Measurements from ENCODE around the gene RFC1.
"Not testable (repeated sequence)": the region's sequence is repeated elsewhere in the genome, so short reads cannot be mapped to it uniquely, and the experiment has no call there.

RFC1 gene

DNA sequence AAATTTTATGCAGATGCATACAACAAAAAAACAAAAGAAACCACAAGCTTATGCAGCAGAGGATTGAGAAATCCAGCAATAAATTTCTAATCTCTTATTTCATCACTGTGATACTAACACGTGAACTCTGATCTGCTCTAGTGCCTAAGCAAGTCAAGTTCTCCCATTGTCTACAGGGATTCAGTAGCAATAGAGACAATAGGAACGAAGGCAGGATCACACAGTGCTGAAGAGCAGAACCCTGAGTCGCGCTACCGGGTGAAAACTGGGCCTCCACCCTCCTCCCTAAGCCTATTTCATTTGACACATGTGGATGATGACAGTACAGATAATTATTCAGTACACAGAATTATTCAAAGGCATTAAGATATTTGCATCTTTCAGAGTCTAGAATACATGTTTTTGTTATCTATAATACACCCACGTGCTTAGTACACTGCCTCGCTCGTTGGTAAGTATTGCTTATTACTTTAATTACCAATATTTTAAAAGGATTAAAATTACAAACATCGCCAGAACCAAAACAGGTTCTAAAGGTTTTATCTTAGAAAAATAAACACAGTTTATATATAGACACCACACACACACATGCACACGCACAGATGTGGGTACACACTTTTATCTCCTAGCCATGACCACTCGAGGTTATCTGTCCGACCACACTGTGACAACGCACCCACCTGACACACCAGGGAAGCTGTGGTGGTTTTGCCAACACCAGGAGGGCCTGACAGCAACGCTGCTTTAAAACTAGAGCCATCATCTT lies 60.1 kb downstream of the RFC1 start:
- DNase-seq, result no peak

DNA sequence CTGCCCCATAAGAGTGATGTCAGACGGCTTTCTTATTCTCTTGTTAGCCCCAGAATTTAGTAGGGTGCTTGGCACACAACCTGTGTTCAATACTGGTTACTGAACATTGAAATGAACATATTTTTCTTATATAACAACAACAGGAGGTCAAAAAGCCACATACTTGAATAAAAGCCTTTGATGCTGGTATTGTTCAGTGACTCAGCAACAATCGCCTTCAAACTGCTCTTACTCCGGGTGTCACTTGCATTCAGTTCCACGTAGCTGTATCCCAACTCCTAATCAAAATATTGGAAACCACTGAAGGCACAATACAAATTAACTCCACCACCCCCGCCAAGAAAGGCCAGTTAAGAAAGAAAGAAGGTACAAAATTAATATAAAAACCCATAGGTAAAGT lies 61.5 kb downstream of the RFC1 start:
- no peak for DNase-seq

DNA sequence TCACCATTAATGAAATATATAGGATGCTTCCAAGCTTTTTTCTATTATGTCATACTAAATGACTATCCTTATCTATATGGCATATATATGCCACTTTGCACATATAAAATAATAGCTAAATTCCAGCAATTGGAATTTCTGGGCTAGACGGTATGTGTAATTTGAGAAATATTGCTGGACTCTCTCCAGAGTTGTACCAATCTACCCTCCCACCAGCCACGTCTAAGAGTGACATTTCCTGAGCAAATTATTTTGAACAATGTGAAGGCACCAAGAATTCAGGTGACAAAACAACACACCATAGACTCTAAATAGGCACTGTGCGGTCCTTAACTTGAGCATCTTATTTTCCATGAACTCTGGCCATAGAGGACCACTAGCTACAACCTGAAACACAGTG lies 62.3 kb downstream of the RFC1 start:
- no peak for DNase-seq

DNA sequence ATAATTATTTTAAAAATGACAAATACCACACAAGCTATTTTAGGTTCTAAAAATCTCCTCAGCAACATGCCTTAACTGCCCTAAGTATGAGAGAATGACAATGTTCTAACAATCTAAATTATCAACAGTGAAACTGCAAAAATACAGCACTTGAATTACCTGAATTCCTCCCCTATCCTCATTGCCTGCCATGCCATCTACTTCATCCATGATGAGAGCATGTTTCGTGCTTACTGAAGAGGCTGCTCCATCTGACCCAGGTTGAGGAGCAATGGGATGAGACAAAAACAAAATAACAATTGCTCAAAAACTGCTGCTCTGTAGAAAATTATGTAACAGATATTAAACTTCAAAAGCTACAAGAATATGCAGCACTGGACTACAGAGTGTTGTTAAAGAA lies 63.3 kb downstream of the RFC1 start:
- DNase-seq, result no peak

DNA sequence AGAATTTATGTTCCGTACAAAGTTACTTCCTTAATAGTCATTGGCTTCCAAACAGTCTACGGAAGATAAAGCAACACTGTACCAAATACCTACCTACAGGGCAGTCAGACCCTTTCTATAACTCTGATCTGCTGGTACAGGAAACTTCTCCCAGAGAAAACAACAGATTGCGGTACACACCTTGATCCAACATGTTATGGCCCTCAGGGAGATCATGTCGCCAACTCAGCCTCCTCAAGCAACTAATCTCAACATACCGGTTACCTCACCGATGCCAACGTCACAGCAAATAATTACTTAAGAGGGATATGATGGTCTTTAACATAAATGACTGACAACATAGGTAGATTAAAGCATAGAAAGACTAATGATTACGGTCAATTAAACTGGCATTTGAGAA lies 70.4 kb downstream of the RFC1 start:
- no peak for DNase-seq

DNA sequence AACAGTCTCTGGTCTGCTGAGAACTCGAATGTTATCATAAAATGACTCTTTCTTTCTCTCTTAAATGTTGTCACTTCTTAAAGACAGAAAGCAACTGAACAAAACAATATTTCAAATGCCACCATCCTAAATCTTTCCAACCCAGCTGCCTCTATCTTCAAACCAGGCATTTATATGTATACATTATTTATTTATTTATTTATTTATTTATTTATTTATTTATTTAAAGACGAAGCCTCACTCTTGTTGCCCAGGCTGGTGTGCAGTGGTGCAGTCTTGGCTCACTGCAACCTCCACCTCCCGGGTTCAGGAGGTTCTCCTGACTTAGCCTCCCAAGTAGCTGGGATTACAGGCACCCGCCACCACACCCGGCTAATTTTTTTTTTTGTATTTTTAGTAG lies 73.7 kb downstream of the RFC1 start:
- DNase-seq, result not testable (repeated sequence)

DNA sequence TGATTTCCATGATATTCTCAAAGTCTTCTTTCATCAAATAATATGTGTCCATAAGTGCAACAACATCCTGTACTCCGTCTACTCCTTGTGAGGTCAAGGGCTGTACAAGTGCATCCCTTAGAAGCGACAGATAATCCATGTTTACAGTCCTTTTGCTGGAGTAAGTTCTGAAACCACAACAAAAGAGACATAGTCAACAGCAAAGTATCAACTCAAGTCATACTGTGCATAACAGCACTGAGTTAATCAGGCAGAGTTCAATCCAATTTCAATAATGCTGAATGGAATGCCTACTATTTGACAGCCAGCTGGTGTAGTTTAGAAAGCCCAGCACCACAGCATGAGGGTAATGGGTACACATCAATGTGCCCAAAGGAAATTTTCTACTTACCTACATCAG lies 74.5 kb downstream of the RFC1 start:
- DNase-seq, result no peak

DNA sequence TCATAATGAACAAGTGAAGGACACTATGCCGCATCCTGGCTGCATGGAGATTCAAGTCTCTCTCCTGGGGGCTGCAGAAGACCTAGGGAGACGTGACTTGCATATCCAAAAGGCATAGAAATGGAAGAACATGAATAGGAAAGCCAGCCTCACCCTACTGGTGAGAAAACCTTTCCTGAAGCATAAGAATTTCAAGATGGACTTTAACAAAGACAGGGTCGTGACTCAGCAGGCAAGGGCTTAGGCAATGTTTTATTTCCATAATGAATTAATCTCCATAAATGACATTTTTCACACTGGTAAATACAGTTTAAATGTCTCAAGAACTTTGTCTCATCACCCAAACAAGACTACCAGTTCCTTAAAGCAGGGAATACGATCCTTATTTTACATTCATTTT lies 78.9 kb downstream of the RFC1 start:
- no peak for DNase-seq

DNA sequence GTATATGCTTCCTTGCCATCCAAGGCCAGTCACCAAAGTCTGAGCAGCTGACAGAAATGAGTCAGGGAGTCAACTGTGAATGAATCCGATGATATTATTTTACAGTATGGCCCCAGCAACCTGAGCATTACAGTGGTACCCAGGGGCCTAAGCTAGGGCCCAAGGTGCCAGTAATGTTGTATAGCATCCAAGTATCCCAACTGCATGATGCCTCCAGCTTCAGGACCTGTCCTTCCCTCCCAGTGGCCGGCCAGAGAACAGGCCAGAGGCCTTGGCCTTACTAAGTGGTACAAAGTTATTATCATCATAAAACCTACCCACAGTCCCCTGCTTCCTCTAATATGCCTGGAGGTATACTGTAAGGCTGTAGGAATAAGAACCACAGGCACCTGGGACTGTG lies 79.9 kb downstream of the RFC1 start:
- DNase-seq, result no peak

DNA sequence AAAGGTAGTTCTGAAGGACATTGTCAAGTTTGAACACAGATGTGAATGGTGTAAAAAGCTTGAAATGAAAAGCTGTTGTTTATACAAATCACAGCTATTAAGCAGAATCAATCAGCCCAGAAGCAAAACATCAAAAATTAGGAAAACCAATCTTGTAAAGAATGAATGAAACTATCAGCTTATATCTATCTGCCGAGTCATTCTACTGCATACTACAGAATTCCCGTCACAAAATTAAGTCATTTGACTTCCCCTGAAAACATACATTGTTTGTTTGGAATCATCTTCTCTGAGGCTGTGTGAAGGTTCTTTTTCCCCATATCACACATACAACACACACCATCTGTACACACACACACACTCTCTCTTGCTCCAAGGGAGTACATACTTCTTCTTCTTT lies 80.3 kb downstream of the RFC1 start:
- no peak for DNase-seq

DNA sequence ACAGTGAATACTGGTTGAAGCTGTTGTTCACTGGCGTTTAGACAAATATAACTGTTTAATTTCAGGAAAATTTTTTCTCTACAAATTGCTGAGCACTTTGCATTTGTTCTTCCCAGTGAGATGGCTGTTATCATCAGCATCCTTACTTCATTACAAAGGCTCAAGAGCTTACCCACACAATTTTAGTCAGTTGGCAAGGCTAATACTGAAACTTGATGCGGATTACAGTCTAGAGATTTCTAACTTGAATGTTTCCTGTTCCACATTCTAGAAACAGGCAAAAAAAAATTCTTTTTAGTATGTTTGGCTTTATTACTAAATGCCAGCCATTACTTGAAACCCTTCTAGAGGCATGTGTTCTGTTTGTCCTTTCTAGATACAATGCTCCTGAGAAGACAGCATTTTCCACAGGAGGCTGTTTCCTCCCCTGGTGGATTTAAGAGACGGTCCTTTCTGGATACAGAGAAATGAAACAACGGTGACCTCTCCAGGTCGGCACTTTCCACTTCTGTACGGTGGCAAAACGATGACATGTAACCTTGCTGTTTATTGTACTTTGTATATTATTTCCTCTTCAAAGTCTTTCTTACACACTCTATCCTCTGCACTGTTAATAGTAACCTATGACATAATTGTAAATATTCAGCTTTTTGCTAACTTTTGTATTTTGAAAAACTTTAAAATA lies 80.9 kb downstream of the RFC1 start:
- no peak for DNase-seq

DNA sequence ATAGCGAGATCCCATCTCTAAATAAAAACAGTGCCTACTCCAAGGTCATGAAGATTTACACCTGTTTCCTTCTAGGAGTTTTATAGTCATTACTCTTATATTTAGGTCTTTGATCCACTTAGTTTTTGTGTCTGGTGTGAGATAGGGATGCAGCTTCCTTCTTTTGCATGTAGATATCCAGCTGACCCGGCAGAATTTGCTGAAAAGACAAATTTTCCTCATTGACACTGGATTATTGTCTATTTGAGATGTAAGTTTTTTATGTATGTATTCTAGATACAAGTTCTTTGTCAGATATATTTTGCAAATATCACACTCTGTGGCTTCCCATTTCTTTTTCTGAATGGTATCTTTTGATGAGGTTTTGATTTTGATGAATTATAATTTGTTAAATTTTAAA lies 85.4 kb downstream of the RFC1 start:
- DNase-seq, result no peak

DNA sequence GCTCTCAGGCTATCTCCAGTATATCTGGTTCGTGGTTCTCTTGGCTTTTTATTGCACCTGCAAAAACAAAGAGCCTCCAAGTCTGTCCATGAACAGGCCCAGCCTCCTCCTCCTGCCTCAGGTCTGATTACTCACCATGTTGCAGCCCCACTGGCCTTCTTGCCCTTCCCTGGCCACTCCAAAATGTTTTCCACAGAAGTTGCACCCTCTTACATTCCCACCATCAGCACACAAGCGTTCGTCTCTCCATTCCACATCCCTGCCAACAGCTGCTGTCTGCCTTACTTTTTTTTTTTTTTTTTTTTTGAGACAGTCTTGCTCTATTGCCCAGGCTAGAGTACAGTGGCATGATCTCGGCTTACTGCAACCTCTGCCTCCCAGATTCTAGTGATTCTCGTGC lies 86.7 kb downstream of the RFC1 start:
- no peak for DNase-seq

DNA sequence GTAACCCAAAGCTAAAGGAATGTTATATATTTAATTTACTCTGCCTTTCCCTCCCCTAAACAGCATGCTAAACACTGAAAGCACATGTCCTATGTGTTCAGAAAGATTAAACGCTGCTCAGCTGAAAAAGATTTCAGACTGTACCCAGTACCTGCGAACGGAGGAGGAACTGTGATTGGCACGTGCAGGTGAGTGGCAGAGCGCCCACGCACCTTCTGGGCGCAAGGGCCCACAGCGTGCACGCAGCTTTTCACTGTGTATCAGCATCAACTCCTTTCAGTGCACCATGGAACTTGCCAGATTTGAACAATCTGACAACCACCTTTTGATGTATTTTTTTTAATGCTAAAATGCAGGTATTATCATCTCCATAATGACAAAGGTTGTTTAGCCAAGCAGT lies 87.7 kb downstream of the RFC1 start:
- DNase-seq, result no peak

DNA sequence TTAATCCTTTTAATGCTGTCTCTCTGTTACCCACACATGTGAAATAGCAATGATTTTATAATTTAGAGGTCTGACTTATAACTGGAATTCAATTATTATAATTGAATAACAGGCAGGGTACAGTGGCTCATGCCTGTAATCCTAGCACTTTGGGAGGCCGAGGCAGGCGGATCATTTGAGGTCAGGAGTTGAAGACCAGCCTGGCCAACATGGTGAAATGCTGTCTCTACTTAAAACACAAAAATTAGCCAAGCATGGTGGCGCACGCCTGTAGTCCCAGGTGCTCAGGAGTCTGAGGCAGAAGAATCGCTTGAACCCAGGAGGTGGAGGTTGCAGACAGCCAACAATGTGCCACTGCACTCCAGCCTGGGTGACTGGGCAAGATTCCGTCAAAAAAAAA lies 88.5 kb downstream of the RFC1 start:
- DNase-seq, result not testable (repeated sequence)

DNA sequence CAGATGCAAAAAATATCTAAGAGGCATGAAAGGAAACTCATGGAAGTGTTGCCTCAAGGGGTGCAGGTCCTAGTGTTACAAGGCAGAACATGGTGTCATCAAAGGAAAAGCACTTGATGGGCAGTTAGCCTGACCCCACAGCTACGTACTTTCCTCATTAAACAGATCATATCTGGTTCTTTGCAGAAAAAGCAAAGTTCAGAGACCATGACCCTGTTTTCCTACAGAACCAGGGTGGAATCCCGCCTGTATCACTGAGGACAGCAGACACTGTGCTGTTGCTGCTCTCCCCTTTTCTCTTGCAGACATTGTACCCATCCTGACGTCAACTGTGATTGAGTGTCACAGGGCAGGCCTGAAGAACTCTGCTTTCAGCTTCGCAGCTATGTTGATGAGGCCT lies 91.7 kb downstream of the RFC1 start:
- no peak for DNase-seq

DNA sequence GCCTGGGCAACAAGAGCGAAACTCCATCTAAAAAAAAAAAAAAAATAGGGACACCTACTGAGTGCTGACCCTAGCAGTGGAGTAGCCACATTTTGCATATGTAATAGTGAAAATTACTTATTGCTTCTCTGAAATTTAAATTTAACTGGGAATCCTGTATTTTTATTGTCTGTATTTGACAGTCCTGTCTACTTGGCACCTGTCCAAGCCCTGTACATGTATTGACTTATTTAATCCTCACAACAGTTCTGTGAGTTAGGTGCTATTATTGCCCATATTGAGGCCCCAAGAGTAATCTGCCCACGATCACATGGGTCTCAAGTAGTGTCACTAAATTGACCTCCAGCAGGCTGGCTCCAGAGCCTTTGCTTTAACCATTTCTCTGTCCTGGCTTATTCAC lies 102.3 kb downstream of the RFC1 start:
- DNase-seq, result no peak

DNA sequence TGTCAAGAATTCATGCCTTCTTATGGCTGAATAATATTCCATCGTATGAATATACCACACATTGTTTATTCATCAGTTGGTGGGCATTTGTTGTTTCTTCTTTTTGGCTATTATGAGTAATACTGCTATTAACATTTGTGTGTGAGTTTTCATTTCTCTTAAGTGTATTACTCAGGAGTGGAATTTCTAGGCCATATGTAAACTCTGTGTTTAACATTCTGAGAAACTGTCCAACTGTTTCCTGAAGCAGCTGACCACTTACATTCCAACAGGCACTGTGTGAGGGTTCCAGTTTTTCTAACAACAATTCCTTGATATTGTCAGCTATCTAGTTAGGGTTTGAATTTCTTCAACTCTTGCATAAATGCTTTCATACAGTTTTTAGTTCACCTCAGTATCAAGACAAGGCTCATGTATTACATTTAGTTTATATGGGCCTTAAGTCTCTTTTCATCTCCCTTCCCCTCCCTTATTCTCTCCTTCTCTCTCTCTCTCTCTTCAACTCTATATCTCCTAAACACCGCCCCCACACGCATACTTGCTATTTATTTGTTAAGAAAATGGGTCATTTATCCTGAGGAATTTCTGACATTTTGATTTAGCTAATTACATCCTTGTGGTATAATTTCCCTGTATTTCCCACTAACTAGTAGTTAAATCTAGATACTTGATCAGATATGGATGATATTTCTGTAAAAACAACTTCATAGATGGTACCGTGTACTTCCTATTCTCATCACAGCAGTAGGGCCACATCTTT lies 106.4 kb downstream of the RFC1 start:
- no peak for DNase-seq

DNA sequence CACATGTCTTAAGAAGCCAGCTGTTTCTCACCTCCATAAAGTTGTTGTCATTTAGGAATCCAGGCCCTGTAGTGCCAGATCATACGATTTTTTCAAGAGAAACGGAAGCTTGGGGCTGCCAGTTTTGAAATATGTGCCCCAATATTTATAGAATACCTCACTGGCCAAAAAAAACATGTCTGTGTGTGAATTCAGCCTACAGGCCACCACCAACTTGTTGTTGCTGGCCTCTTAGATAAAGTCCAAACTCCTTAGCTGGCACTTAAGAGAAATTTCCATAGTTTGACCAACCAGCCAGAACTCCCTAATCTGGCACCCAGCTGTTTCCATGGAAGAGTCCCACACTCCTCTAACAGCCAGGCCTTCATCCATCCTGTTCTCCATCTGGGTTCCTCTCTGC lies 109.7 kb downstream of the RFC1 start:
- DNase-seq, result no peak

DNA sequence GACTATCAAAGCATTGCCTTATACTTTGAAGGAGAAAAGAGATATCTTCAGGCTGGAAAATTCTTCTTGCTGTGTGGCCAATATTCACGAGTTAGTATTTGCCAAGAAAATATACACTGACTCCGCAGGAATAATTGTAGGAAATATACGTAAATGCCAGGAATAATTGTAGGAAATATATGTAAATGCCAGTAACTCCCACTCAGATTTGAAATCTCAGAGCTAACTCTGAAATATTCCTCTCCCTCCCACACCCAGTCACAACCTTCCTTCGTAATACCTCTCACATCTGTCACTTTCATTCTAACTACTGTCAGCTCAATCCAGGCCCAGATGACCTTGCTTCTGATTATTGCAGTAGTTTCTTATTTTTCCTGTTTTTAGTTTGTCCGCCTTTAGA lies 110.3 kb downstream of the RFC1 start:
- no peak for DNase-seq

DNA sequence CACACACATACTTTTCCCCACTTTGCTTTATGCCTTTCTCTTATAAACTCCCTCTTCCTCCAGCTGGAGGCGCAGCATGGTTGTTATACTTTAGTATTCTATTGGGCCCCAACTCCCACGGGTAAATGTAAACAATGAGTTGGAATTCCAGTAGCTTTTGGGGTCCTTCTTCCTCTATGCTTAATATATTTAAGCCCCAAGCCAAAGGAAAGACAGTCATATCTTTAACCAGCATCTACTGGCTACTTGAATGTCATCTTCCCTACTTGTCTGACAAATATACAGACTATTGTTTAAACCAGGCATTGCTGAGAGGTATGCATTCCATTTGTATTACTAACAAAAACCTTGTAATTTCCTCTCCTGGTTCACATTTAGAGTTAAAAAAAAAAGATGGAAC lies 110.9 kb downstream of the RFC1 start:
- no peak for DNase-seq

DNA sequence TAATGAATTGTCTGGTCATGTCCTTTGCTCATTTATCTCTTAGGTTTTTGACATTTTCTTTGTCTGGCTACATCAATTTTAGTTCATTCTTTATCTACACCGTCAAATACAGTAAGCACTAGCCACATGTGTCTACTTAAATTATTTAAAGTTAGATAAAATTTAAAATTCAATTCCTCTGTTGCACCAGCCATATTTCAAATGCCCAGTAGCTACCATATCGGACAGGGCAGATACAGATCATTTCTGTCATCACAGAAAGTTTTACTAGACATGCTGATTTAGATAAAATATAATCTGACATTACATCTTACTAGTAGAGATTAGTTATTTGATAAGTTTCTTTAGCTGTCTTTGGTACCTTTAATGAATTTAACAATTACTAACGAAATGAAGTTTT lies 122.7 kb downstream of the RFC1 start:
- DNase-seq, result no peak

Data from right kidney (tissue), 1 donor.